Left ventricle myocardium superior (tissue), 1 donor: Measurements from ENCODE around the gene MLYCD. TPM values are rescaled to one million over a fixed set of nuclear protein-coding genes. Genes with fewer than 3 reads are reported as not detected.
A peak's percentile ranks its signal among the peaks of the same experiment; 100 is the strongest.

Experiments used
- ATAC-seq: fragments of 200-7000 bp; cut with Tn5 transposase; one replicate; pipeline ENCODE4 v1.9.1; 2020; ENCODE audit warnings: mild to moderate bottlenecking, moderate library complexity
- DNase-seq: peaks from one replicate; pipeline ENCODE4 v3.0.0-alpha.2; 2020
- intact Hi-C: fragments of 100-400 bp; cut with micrococcal nuclease; formaldehyde crosslinking; loops from one replicate; pipeline ENCODE4 v1.11.0; 2022
- total RNA-seq: library from RNA; stranded (reverse); fragmentation: NEBNext Ultra II Directional; extraction: Animal tissue kit (Norgen Biotek cat#: 25700); gene quantifications from one replicate; pipeline ENCODE4 v1.2.1, GENCODE V29; 2021
- donor health status: DM: no; HTN: yes; CAD: no; lungs with severe emphysema.

MLYCD gene
- total RNA-seq, 1 donor from 2014 or later = 49.0 TPM

DNA sequence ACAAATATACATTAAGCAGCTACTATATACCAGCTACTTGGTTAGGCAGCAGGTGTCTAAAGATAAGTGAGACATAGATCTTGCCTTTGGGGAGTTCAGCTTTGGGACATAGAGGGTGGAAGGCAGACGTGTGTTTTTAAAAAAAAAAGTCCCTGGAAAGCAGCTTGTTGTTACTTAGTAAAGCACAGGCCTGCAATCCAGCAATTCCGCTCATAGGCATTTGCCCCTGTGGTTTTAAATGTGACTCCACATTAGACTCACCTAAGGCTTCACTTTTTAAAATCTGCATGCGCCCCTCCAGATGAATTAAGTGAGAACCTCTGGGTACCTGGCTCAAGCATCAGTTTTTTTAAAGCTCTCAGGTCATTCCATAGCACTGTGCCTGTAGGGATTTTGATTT, 7.2 kb upstream of the MLYCD start:
- intact Hi-C loops = no loop called here
- no peak for DNase-seq
- no peak for ATAC-seq

DNA sequence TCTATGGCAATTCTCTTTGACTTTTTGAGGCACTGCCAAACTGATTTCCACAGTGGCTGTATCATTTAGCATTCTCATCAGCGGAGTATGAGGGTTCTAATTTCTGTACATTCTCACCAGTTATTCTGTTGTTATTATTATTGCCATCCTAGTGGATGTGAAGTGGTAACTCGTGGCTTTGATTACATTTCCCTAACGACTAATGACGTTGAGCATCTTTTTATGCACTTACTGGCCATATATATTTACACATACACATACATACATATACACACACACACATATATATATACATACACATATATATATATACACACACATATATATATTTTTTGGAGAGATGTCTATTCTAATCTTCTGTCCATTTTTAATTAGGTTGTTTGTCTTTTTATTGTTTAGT, 3.7 kb upstream of the MLYCD start:
- DNase-seq (no peak), ATAC-seq (no peak)
- intact Hi-C loops = no loop called here

DNA sequence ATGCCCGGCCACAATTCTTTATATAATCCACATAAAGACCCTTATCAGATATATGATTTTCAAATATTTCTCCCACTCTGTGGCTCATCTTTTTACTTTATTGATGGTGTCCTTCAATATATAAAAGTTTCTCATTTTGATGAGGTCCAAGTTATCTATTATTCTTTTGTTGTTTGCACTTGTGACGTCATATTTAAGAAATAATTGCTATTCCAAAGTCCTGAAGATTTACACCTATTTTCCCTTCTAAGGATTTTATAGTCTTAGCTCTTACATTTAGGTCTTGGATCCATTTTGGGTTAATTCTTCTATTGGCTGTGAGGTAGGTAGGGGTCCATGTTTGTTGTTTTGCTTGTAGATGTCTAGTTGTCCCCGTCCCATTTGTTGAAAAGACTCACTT, 3.0 kb upstream of the MLYCD start:
- intact Hi-C loops = no loop called here
- ATAC-seq = no peak
- no peak for DNase-seq

DNA sequence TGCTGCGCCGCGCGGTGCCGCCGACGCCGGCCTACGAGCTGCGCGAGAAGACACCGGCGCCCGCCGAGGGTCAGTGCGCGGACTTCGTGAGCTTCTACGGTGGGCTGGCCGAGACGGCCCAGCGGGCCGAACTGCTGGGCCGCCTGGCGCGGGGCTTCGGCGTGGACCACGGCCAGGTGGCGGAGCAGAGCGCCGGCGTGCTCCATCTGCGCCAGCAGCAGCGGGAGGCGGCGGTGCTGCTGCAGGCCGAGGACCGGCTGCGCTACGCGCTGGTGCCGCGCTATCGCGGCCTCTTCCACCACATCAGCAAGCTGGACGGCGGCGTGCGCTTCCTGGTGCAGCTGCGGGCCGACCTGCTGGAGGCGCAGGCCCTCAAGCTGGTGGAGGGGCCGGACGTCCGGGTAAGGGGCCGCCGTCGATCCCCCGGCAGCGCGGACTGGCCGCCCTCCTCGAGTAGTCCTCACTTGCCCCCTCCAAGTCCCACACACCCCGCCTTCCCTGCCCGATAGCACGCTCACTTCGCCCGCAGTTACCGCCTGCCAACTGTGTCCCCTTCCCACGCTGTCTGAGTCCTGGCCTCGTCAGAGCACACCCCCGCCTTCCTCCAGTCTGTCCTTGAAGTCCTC, 470 bp downstream of the MLYCD start:
- peak; percentile 75 for DNase-seq
- intact Hi-C loops = no loop called here
- ATAC-seq = peak; percentile 28

DNA sequence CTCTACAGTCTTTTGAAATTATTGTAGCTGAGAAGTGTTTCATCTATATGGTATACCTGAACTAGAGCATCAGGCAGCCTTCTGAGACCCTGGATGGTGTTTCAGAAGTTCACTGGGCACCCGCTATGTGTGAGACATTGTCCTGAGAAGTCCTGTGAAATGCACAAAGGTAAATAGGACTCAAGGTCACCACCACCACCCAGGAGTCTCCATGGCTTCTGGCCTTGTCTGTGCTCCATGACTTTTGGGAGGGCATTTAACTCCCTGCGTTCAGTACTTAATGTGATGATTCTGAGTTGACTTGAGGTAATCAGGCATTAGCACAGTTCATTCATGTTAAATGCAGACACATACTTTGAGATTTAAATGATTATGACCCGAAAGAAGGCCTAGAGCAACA, 1.1 kb downstream of the MLYCD start:
- ATAC-seq (no peak), DNase-seq (no peak)
- intact Hi-C loops = no loop called here

DNA sequence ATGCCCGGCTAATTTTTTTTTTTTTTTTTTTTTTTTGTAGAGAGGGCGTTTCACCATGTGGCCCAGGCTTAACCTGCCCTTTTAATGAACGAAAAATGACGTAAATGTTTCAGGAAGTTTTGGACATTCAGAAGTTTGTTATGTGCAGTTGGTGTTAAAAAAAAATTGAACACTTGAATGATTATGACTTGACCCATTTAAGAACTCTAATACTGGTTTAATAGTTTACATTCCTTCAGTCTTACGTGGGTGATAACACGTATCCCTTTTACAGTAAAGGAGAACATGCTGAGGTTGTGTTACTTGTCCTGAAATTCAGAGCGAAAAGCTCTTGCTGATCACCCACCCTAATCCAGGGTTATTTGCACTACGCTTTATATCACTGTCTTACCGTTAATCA, 1.7 kb downstream of the MLYCD start:
- no peak for DNase-seq
- intact Hi-C loops = no loop called here
- ATAC-seq = no peak

DNA sequence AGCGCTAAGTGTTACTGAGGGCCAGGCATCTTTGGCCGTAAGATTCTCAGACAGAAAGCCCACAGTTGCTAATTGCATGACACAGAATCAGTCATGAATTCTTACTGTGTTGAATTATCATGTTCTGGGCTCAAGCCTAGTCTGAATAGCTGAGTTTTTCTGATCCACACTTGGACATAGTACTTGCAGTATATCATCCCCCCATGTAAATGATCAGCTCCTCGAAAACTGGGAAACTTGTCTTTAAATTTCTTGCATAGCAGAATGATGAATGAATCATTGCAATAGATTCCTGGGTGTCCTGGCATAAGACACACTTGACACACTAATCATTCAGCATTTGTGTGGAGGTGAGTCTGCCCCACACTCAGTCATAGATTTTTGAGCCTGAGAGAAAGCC, 2.2 kb downstream of the MLYCD start:
- intact Hi-C loops = no loop called here
- ATAC-seq (no peak), DNase-seq (no peak)

DNA sequence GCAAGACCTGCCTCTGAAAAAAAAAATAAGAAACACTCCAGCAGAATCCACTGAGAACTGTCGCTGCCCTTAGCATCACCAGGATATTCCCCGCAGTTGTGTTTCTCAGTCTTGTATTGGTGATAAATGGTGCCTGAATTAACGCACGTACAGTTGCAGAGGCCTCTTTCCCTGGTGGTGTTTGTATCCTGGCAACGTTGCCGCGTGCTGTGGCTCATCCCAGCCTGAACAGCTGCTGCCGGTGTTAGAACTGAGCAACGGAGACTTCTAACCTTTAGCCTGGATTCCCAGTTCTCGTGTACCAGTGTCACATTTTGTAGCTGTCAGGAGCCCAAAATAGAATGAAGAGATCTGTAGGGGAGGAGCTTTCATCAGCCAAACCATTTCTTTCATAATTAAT, 4.8 kb downstream of the MLYCD start:
- intact Hi-C loops = no loop called here
- DNase-seq (peak; percentile 83), ATAC-seq (peak; percentile 81)

DNA sequence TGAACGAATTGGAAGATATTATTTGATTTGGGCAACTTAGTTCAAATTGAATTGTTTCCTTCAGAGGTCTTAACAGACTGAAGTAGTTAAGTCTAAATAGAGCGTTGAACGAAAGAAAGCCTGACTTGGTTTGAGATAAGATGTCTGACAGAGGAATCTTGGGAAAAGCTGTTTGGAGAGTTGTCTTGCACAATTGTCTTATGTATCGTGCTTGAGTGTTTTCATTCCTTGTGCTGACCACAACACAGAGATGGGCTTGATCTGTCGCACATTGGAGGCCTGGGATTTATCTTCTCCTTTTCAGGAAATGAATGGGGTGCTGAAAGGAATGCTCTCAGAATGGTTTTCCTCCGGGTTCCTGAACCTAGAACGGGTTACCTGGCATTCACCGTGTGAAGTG, 7.8 kb downstream of the MLYCD start:
- no peak for DNase-seq
- intact Hi-C loops = no loop called here

DNA sequence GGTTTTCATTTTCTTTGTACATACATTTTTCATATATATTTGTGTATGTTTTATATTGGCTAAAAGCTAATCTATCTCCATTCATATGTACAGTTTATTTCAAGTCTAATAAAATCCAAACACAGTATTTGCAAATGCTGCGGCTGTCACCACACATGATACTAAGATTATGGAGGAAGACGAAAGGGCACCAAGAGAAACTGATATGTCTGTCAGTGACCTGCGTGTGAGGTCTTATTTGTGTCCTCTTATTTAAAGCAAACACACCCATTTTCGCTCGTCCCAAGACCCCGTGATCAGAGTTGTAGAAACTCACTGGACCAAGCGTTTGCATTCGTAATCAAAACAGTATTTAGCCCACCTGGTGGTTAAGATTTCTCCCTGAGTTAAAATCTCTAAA, 8.2 kb downstream of the MLYCD start:
- ATAC-seq (no peak), DNase-seq (no peak)
- intact Hi-C loops = no loop called here

More for the DNA sequence above, 7.8 kb downstream of the MLYCD start:
- ATAC-seq = no peak

DNA sequence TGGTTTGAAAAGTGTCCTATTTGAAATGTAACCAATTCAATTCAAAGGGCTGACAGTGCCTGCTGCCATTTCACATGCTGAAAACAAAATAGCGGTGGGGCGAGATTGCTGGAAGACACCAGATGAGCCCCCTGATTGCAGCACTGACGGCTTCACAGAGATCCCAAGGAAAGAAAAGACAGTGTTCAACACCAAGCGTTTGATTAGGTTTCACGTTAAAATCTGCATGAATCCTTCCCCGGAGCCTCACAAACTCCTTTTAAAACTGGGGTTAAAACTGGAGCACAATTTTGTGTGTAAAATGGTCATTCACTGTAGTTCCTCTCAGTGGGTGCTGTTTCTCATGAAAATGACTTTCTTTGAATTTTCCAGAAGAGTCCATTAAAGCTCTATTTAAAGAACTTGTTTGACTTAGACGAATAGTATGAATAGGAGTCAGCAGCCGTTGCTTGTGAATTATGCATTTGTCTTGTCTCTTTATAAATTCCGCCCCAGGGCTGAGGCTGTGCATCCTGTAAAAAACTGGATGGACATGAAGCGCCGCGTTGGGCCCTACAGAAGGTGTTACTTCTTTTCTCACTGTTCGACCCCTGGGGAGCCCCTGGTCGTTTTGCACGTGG, 8.8 kb downstream of the MLYCD start:
- intact Hi-C loops = no loop called here
- ATAC-seq = no peak
- no peak for DNase-seq

DNA sequence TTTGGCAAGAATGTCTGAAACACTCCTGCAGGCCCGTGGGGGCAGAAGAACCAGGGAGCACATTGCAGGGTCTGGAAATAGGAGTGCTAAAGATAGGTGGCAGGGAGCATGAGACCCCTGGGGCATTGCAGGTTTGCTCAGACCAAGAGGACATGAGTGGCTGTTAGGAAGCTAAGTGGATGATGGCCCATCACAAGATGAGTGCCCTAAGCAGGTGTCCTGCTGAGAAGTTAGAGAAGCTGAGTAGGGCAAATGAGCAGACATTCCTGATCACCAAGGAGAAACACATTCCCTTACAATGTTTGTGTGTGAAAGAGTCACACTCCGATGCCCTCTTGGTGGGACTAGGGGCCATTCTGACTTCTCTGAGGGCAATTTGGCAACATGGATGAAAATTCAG, 9.9 kb downstream of the MLYCD start:
- intact Hi-C loops = no loop called here
- ATAC-seq = no peak
- no peak for DNase-seq

DNA sequence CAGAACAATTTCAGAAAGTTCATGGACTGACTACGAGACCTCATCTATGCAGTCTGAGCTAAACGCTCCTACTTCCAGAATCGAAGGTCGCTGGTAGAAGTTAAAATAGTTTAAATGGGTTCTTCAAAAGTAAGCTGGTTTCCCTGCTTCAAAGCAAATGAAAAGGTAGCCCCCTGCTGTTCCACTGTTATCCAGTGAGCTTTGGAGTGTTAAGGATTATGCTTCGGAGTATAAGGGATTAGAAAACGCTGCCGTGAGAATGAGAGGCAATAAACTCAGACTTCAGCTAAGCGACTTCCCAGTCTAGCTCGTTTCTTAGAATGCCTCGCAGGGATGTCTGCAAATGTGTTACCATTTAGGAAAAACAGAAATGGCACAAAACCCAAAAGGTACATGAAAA, 12.4 kb downstream of the MLYCD start:
- intact Hi-C loops = no loop called here
- ATAC-seq (no peak), DNase-seq (no peak)

DNA sequence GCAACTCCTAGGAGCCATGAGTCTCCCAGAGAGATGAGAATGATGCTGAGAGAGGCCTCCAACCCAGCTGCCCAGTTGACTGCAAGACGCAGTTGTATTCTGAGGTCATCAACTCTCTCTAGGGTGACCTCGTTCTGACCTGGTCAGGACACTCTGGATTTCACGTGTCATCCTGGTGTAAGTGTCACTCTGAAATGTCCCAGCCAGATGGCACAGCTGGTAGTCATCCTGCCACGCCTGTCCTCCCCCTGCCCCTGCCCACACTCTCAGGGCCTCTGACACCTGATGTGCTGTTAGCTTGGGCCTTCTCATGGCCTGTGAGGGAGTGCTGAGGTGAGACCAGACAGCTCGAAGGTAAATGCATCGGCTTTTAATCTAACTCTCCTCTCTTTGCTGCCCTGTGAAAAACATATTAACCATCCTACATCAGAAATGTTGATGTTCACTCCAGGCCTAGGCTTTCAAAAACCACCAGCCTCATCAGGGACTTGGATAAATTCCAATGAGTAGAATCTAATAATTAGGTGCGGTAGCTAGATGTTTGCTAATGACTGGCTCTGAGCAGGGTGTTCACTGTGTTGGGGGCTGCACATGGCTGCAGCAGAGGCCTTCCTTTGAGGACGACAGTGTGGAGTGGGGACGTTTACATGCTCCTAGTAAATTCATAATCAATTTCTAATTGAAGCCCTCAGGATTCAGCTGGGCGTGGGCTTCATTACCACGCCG, 13.8 kb downstream of the MLYCD start:
- ATAC-seq (peak; percentile 81), DNase-seq (peak; percentile 59)
- intact Hi-C loops = no loop called here

DNA sequence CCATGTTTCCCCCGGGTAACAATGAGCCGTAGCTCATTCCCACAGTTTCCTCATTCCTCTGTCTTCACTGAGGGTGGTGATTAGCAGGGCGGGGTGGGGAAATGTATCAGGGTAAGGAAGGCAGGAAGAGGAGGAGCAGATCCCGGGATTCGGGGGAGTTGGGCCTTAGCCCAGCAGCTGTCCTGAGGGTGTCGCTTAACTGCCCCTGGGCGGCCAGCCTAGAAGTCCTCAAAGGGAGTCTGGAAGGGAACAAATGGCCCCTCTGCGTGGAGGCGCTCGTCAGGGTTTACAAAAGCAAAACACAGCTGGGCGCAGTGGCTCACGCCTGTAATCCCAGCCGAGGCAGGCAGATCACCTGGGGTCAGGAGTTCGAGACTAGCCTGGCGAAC, 14.3 kb downstream of the MLYCD start:
- peak; percentile 92 for ATAC-seq
- intact Hi-C loops = no loop called here
- peak; percentile 90 for DNase-seq

DNA sequence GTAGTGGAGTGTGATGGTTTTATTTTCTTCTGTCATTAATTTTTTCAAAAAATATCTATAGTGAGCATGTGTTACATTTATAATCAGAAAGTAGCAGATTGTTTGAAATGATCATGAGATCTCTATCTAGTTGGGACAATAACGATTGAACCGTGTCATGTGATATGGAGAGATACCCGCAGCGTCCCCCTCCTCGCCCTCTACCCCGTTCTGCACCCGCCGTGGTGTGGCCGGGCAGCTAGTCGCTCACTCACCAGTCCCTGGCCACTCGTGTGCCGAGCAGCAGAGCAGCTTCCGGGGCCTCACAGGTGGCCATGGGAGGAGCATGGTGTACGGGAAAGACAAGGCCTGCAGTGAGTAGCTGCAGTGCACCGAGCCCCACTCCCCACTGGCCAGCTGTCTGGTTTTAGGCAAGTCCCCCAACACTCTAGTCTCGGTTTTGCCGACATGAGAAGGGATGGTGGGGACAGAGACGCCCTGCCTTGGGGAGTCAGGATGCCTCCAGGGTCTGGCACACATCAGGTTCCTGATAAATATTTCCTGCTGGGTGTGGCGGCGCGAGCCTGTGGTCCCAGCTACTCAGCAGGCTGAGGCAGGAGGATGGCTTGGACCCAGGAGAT, 15.3 kb downstream of the MLYCD start:
- DNase-seq (no peak), ATAC-seq (no peak)
- intact Hi-C loops = no loop called here

DNA sequence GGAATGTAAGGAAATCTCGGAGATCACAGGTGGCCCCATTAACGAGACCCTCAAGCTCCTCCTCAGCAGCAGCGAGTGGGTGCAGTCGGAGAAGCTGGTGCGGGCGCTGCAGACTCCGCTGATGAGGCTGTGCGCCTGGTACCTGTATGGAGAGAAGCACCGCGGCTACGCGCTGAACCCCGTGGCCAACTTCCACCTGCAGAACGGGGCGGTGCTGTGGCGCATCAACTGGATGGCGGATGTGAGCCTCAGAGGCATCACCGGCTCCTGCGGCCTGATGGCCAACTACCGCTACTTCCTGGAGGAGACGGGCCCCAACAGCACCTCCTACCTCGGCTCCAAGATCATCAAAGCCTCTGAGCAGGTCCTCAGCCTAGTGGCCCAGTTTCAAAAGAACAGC, 16.2 kb downstream of the MLYCD start:
- no peak for ATAC-seq
- intact Hi-C loops = no loop called here
- DNase-seq = no peak

DNA sequence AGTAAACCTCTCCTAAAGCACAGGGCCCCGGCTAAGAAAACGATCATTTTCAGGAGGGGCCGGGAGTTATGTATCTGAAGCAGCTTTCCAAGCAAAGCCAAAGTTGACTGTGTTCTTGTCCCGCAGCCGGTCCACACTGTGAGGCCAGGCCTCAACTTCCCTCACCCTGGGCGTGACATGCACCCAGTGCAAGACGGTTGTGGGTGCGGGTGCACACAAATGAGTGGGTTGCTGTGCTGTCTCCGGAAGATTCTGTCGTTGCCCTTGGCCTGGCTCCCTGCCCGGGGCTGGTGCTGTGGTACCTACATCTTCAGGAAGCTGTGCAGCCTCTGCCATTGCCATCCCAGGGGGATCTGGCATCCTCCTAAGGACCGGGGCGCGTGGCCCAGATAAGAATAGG, 16.6 kb downstream of the MLYCD start:
- ATAC-seq (no peak), DNase-seq (no peak)
- intact Hi-C loops = no loop called here

DNA sequence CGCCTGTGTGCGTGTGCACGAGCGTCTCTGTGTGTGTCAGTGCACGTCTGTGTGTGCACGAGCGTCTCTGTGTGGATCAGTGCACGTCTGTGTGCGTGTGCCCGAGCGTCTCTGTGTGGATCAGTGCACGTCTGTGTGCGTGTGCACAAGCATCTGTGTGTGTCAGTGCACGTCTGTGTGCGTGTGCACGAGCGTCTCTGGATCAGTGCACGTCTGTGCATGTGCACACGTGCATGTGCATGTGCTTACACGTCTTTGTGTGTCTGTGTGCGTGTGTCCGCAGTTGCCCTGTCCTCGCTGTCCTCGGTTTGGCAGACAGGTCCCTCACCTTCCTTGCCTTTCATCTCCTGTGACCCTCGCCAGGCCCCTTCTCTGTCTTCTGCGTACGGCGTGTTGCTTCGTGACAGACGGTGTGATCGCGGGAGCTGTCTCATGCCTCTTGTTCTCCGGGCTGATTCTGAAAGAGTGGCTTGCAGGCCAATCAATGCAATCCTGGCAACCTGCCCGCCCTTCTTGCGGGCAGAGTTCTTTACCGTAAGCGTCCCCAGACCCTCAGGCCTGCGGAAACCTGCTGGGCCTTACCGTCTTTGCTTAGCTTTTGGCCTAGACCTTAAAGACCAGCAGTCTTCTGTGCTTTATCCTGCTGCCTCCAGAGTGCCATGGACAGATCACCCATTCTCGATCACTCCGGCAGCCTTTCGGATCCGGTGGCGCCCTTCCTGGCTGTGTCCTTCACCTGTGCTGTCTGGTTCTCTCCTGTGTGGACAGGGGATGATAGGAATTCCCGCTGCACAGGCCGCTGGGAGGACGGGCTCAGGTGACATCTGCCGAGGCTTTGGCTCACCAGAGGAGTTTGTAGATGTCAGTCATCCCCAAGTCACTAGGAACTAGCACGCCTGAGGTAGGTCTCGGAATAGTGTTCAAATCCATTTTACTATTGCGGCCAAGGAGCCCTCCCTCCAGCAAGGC, 18.5 kb downstream of the MLYCD start:
- DNase-seq = no peak
- no peak for ATAC-seq
- intact Hi-C loops = no loop called here
